Muscle layer of colon (tissue), 2 donors: Measurements from ENCODE around the gene NDUFS3.
"Not testable (repeated sequence)": the region's sequence is repeated elsewhere in the genome, so short reads cannot be mapped to it uniquely, and the experiment has no call there.

Source experiments
- H3K27ac ChIP-seq: one replicate; pipeline ENCODE4 v1.7.0; 2013; ENCODE audit warnings: low read depth, mild to moderate bottlenecking, low read length, moderate library complexity
- H3K27me3 ChIP-seq, 2 donors: one replicate each; pipeline ENCODE4 v1.7.0; 2013; ENCODE audit warnings: low read length in 2 of 2, mild to moderate bottlenecking in 2 of 2; ENCODE audit not compliant: insufficient read depth in 2 of 2, control insufficient read depth in 1 of 2
- H3K36me3 ChIP-seq: one replicate; pipeline ENCODE4 v1.7.0; 2013; ENCODE audit warnings: mild to moderate bottlenecking, low read length; ENCODE audit not compliant: insufficient read depth
- H3K4me1 ChIP-seq: one replicate; pipeline ENCODE4 v1.7.0; 2013; ENCODE audit warnings: mild to moderate bottlenecking, low read length; ENCODE audit not compliant: insufficient read depth
- H3K4me3 ChIP-seq, 2 donors: one replicate each; pipeline ENCODE4 v1.7.0; 2013; ENCODE audit warnings: low read length in 2 of 2, low read depth in 1 of 2, mild to moderate bottlenecking in 1 of 2, moderate library complexity in 1 of 2
- H3K9ac ChIP-seq: one replicate; pipeline ENCODE4 v1.7.0; 2013; ENCODE audit warnings: low read length
- H3K9me3 ChIP-seq: one replicate; pipeline ENCODE4 v1.7.0; 2013; ENCODE audit warnings: mild to moderate bottlenecking, low read length
- donor health status: abdominal sarcoma.
- donor health status: Adenocarcinoma of cecum.

NDUFS3 gene

GRCh38 chr11:47578524-47579494 is at the start of gene NDUFS3, which contains the start of gene KBTBD4:
Gene NDUFS3, plus strand, starts transcription at chr11:47579074. Its CDS starts 18 bp downstream, at chr11:47579092.
Gene KBTBD4, minus strand, starts transcription at chr11:47578970. Its CDS starts 19 bp downstream, at chr11:47578951.
- Histone ChIP-seq H3K9me3 (no peaks in the 10 kb centered on the region), H3K9ac (peak within 1 kb of the TSS; percentile 92), H3K4me3 (peak within 1 kb of the TSS; percentile 71 to 98), H3K4me1 (peaks cover 26% of the 10 kb centered on the region), H3K27me3 (no peaks in the 10 kb centered on the region), H3K27ac (peak within 1 kb of the TSS; percentile 98), H3K36me3 (peaks cover 39% of the 10 kb centered on the region)

- H3K4me1 ChIP-seq = peaks cover 40% of the 10 kb centered on the region
- no peaks in the 10 kb centered on the region for H3K9me3 ChIP-seq
- H3K9ac ChIP-seq = no peak overlapping the region
- no peak overlapping the region for H3K4me3 ChIP-seq
- no peaks in the 10 kb centered on the region for H3K36me3 ChIP-seq
- no peak overlapping the region for H3K27ac ChIP-seq
- no peaks in the 10 kb centered on the region for H3K27me3 ChIP-seq
Measured at GRCh38 chr11:47529951-47530350, 48.9 kb upstream of the NDUFS3 start.

GRCh38 chr11:47530721-47531120 is 48.2 kb upstream of the NDUFS3 start:
- H3K9me3 ChIP-seq, H3K27me3 ChIP-seq, H3K36me3 ChIP-seq, H3K4me3 ChIP-seq, H3K27ac ChIP-seq, H3K9ac ChIP-seq: not testable (repeated sequence)
- peaks cover 33% of the 10 kb centered on the region for H3K4me1 ChIP-seq

- no peak overlapping the region for H3K4me3 ChIP-seq
- H3K9ac ChIP-seq = no peak overlapping the region
- no peaks in the 10 kb centered on the region for H3K9me3 ChIP-seq
- no peaks in the 10 kb centered on the region for H3K27me3 ChIP-seq
- no peak overlapping the region for H3K27ac ChIP-seq
- H3K36me3 ChIP-seq = no peaks in the 10 kb centered on the region
- H3K4me1 ChIP-seq = peaks cover 32% of the 10 kb centered on the region
Measured at GRCh38 chr11:47531666-47532065, 47.2 kb upstream of the NDUFS3 start.

GRCh38 chr11:47532597-47533213 is 46.2 kb upstream of the NDUFS3 start:
- Histone ChIP-seq H3K4me3 (no peak overlapping the region), H3K27ac (no peak overlapping the region), H3K27me3 (no peaks in the 10 kb centered on the region), H3K9me3 (no peaks in the 10 kb centered on the region), H3K9ac (no peak overlapping the region), H3K4me1 (peaks cover 32% of the 10 kb centered on the region), H3K36me3 (no peaks in the 10 kb centered on the region)

- Histone ChIP-seq H3K9me3 (no peaks in the 10 kb centered on the region), H3K27ac (no peak overlapping the region), H3K27me3 (no peaks in the 10 kb centered on the region), H3K4me3 (no peak overlapping the region), H3K4me1 (peaks cover 35% of the 10 kb centered on the region), H3K9ac (no peak overlapping the region), H3K36me3 (no peaks in the 10 kb centered on the region)
Measured at GRCh38 chr11:47533690-47534151, 45.2 kb upstream of the NDUFS3 start.

GRCh38 chr11:47534704-47535251 is 44.1 kb upstream of the NDUFS3 start:
- Histone ChIP-seq H3K4me1 (peaks cover 43% of the 10 kb centered on the region), H3K9ac (no peak overlapping the region), H3K4me3 (no peak overlapping the region), H3K27ac (no peak overlapping the region), H3K36me3 (no peaks in the 10 kb centered on the region), H3K9me3 (no peaks in the 10 kb centered on the region), H3K27me3 (no peaks in the 10 kb centered on the region)

GRCh38 chr11:47536915-47537314 is 42.0 kb upstream of the NDUFS3 start:
- Histone ChIP-seq H3K27ac (no peak overlapping the region), H3K9ac (no peak overlapping the region), H3K4me3 (no peak overlapping the region), H3K36me3 (no peaks in the 10 kb centered on the region), H3K27me3 (no peaks in the 10 kb centered on the region), H3K4me1 (peaks cover 45% of the 10 kb centered on the region), H3K9me3 (no peaks in the 10 kb centered on the region)

- Histone ChIP-seq H3K27me3 (no peaks in the 10 kb centered on the region), H3K4me1 (peaks cover 33% of the 10 kb centered on the region), H3K4me3 (no peak overlapping the region), H3K36me3 (no peaks in the 10 kb centered on the region), H3K9me3 (no peaks in the 10 kb centered on the region), H3K27ac (no peak overlapping the region), H3K9ac (no peak overlapping the region)
Measured at GRCh38 chr11:47538741-47539565, 39.9 kb upstream of the NDUFS3 start.

- H3K27ac ChIP-seq = no peak overlapping the region
- H3K4me3 ChIP-seq = no peak overlapping the region
- H3K36me3 ChIP-seq = no peaks in the 10 kb centered on the region
- no peaks in the 10 kb centered on the region for H3K9me3 ChIP-seq
- H3K4me1 ChIP-seq = peaks cover 33% of the 10 kb centered on the region
- H3K9ac ChIP-seq = no peak overlapping the region
- no peaks in the 10 kb centered on the region for H3K27me3 ChIP-seq
Measured at GRCh38 chr11:47539681-47540039, 39.2 kb upstream of the NDUFS3 start.

GRCh38 chr11:47541070-47541469 is 37.8 kb upstream of the NDUFS3 start:
- Histone ChIP-seq H3K4me3 (no peak overlapping the region), H3K9me3 (no peaks in the 10 kb centered on the region), H3K27me3 (no peaks in the 10 kb centered on the region), H3K27ac (no peak overlapping the region), H3K9ac (no peak overlapping the region), H3K36me3 (no peaks in the 10 kb centered on the region), H3K4me1 (peaks cover 30% of the 10 kb centered on the region)
